HL-60/S4 treated with phorbol 12-myristate 13-acetate at 8.2 ng/mL for 4 days and 3 days (cell line): ENCODE data around the gene LOC101059915.
"Not testable (repeated sequence)": the region's sequence is repeated elsewhere in the genome, so short reads cannot be mapped to it uniquely, and the experiment has no call there.

Experiments used
- in situ Hi-C: fragments of 300-500 bp; cut with MboI; formaldehyde crosslinking; loops from 2 replicates; pipeline ENCODE4 v1.15.0; 2022; ENCODE audit warnings: low sequenced_read_pairs

Gene LOC101059915

GRCh38 chrX:71671043-71671780 lies 3.9 kb downstream of the LOC101059915 start:
- in situ Hi-C loops = no loop called here

- in situ Hi-C loops = no loop called here
These were observed 4.6 kb downstream of the LOC101059915 start for GRCh38 chrX:71671938-71672337.

GRCh38 chrX:71675636-71676035 lies 8.3 kb downstream of the LOC101059915 start:
- in situ Hi-C loops = not testable (repeated sequence)

- in situ Hi-C loops = not testable (repeated sequence)
These were observed 8.9 kb downstream of the LOC101059915 start for GRCh38 chrX:71676068-71676795.

- in situ Hi-C loops = not testable (repeated sequence)
These were observed 9.8 kb downstream of the LOC101059915 start for GRCh38 chrX:71677195-71677594.

- in situ Hi-C loops = no loop called here
These were observed 12.3 kb downstream of the LOC101059915 start for GRCh38 chrX:71679575-71680207.

GRCh38 chrX:71696641-71697465 lies 29.5 kb downstream of the LOC101059915 start:
- in situ Hi-C loops = not testable (repeated sequence)

GRCh38 chrX:71697466-71698298 lies 30.3 kb downstream of the LOC101059915 start:
- in situ Hi-C loops = not testable (repeated sequence)

GRCh38 chrX:71698299-71699022 lies 31.1 kb downstream of the LOC101059915 start:
- in situ Hi-C loops = not testable (repeated sequence)

- in situ Hi-C loops = not testable (repeated sequence)
These were observed 31.6 kb downstream of the LOC101059915 start for GRCh38 chrX:71699023-71699344.

- in situ Hi-C loops = not testable (repeated sequence)
These were observed 35.5 kb downstream of the LOC101059915 start for GRCh38 chrX:71702853-71703252.

GRCh38 chrX:71714064-71714463 lies 46.7 kb downstream of the LOC101059915 start:
- in situ Hi-C loops = not testable (repeated sequence)

GRCh38 chrX:71715551-71715950 lies 48.2 kb downstream of the LOC101059915 start:
- in situ Hi-C loops = not testable (repeated sequence)

- in situ Hi-C loops = not testable (repeated sequence)
These were observed 49.0 kb downstream of the LOC101059915 start for GRCh38 chrX:71716323-71716722.

- in situ Hi-C loops = not testable (repeated sequence)
These were observed 50.8 kb downstream of the LOC101059915 start, which contains the start of gene CXorf49 for GRCh38 chrX:71718185-71718584. CXorf49 (minus strand) TSS chrX:71718285; CDS start chrX:71718151, 134 bp downstream.

- in situ Hi-C loops = not testable (repeated sequence)
These were observed 51.8 kb downstream of the LOC101059915 start for GRCh38 chrX:71719195-71719594.

- in situ Hi-C loops = not testable (repeated sequence)
These were observed 53.0 kb downstream of the LOC101059915 start for GRCh38 chrX:71720289-71720886.
